Renal cortical epithelial cell (primary cell): ENCODE data around the gene LZTR1. TPM values are rescaled to one million over a fixed set of nuclear protein-coding genes. Genes with fewer than 3 reads are reported as not detected.
A peak's percentile ranks its signal among the peaks of the same experiment; 100 is the strongest.

ENCODE experiments used
- DNase-seq: peaks from one replicate; pipeline ENCODE4 v3.0.0-alpha.2; 2011; ENCODE audit warnings: low read depth
- total RNA-seq: library from RNA; depleted of rRNA; stranded (reverse); fragments of >200 nt; gene quantifications from 2 replicates; pipeline ENCODE4 v1.2.3, GENCODE V29; 2014

LZTR1 gene
- total RNA-seq, 1 donor from 2014 or later = 63.5 TPM

DNA sequence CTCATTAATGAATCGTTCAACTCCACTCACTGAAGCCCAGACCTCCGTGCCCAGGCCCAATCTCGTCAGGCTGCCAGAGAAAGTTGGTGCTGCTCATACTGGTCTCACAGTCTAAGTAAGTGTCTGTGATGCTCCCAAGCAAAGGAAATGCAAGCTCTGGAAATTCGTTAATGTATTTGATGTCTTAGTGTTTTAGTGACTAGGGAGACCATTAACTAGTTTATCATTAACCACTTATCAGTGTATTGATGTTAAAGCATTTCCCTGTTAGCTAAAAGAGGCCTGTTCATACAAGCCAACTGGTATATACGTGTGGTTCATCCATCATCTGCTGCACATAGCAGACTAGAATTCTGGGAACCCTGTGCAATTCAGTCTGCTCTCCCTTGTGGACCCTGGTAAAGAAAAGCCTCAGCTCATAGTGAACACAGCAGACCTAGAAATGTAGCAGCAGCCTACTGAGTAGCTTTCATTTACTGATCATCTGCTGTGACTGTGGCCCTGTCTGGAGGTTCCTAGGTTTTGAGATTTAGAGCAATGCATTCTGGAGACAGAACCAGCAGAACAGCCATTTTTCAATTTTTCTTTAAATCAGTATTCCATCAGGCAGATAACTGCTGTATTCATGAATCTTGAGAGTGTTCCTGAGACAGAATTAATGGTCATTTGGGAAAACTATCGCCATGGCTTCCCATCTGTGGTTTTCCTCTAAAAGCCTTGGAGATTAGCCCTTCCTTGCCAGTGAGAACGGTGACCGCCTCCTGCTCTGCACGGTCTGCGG is 30.8 kb upstream of the LZTR1 start:
- peak; percentile 64 for DNase-seq

DNA sequence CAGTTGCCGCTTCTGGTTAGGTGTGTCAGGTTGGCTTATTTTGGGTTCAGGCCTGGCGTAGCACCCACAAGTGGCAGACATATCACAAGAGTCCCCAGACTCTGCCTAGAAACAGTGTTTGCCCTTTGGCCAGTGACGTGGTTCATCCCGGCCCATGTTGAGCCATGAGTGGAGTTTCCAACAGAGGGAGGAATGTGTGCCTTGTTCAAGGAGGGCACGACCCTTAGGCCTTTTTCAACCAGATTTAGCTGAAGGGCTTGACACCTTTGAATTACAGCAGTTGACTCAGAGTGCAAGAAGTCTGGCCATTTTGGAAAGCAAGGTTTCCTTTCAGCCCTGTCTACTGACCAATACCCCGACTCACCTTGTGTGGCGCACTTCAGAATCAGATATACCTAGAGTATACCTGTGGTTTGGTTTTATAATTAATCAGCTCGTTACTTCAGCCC is 30.1 kb upstream of the LZTR1 start:
- DNase-seq = peak; percentile 38

DNA sequence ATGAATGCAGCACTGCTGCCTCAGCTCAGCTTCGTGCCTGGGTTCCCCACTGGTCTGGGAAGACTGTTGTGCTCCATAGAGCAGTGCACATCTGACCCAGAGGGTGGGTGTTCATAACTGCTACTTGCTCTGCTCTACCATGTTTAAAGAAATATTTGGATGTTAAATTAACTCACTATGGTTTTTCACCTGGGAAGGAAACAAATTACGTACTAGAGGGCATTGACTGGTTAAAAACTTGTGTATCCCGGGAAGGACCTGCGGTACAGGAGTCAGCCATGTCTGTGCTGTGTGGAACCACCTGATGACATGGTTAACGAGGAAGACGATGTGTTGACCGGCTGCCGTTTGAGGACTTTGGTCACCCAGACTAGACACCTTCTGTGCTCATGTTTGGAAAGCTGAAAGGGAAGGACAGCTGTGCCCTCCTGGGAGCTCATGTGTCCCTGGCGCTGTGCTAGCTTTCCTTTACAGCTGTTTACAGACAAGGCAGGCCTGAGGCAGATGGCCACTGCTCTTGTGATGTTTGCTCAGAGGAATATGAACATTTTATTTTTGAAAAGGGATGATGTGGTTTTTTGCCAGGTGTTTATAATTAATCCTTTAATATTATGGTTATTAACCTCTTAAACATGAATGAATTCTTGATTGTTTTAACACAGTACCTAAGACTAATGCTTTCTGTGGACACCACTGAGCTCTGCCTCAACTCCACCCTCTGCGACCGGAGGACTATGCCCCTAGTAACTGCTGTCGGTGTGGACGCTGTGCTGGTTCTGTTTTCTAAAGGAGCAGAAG is 29.4 kb upstream of the LZTR1 start:
- no peak for DNase-seq

DNA sequence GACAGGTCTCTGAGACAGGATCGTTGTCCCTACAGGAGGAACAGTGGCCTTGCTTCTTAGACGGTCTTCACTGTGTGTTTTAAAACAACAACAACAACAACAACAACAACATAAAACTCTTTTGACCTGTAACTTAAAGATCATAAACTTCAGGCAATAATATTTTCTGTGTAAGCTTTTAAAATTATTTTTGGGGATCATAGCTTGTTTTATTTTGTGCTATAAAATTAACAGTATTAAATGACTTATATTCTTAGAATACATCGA is 28.8 kb upstream of the LZTR1 start:
- no peak for DNase-seq

DNA sequence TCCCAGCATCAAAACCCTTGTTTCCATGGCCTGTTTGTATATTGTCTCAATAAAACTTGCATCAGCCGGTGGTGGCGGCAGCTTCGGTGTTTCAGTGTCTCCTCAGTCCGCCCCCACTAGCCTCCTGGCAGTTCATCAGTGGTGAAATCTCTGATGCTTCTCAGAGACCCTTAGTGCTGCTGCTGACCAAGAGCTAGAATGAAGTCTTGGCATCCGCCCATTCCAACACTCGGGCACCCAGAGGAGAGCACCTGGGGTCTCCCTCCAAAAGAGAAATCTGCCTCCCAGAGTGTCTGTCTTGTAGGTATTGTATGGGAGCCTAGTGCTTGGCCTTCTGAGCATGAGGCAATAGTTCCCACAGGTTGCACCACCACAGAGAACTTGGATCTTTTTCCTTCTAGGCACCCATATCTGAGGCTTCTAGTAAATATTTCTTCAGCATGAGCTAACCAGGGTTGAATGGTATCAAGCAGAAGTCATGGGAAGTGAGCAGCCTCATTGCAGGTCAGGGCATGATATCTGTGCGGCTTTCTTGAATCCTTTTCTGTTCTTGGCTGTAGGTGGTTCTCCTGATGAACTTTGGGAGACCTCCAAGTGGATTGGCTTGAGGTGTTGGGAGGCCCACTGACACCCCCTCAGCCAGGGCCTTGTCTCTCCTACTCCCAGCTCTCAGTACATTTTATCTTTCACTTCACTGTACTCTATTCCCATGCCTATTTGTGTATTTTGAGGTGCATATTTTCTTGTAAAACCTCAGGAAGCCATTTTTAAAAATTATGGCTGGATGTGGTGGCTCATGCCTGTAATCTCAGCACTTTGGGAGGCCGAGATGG is 28.2 kb upstream of the LZTR1 start:
- peak; percentile 78 for DNase-seq

DNA sequence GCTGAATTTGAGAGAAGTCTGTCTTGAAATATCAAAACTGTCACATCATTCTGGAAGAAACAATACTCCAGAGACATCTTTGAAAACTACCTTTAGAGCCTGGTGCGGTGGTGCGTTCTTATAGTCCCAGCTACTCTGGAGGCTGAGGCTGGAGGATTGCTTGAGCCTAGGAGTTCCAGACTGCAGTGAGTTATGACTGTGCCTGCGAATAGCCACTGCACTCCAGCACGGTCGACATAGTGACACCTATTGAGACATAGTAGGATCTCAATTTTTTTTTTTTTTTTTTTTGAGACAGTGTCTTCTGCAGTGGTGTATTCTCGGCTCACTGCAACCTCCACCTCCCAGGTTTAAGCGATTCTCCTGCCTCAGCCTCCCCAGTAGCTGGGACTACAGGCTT is 26.5 kb upstream of the LZTR1 start:
- DNase-seq = no peak

DNA sequence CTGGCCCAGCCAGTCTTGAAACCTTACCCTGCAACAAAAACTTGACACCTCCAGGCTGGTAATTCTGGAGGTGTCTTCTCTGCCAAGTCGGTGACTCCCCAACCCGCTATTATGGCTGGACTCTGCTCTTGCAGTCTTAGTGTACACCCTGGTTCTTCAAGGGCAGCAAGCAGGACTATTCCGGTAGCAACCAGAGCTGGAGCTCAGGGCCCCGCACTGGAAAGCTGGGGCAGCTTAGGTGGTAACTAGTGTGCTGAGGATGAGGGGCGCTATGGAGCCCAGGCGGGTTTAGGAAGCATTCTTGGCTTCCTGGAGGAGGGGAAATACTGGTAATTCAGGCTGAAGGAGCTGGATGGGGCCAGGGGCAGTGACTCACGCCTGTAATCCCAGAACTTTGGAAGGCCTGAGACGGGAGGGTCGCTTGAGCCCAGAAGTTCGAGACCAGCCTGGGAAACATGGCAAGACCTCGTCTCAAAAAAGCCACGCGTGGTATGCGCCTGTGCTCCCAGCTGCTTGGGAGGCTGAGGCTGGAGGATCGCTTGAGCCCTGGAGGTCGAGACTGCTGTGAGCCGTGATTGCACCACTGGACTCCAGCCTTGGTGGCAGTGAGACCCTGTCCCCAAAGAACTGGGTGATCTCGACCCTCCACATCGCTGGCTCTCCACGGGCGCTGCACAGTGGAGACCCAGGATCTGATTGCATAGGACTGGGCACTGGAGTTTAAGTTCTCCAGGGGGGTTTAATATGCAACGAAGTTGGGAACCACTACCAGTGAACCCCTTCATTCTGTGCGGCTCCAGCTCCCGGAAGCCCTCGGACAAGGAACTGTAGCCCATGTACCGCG is 25.6 kb upstream of the LZTR1 start:
- peak; percentile 64 for DNase-seq

DNA sequence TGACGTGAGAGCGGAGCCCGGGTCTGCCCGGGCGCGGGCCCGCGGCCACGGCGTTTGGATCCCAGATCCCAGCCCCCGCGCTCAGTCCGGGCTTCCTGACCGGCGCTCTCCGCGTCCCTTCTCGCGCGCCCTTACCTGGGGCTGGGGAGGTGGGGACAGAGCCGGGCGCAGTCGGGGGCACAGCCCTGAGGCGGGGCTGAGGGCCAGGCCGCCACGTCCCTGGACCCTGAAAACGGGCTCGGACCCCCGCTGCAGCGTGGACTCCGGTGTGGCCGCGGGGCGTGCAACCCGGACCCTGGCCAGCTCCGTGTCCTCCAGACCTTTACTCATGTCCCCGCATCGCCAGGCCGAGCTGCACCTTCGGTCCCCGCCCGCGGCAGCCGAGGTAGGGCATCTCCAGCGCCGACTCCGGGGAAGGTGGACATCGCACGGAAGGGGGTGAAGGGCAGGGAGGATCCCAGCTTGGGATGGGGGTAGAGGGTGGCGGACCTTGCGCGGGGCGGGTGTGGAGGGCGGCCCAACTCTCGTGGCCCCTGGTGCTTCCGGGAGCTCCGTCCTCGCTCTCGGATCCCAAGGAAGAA is 24.9 kb upstream of the LZTR1 start:
- DNase-seq = no peak

DNA sequence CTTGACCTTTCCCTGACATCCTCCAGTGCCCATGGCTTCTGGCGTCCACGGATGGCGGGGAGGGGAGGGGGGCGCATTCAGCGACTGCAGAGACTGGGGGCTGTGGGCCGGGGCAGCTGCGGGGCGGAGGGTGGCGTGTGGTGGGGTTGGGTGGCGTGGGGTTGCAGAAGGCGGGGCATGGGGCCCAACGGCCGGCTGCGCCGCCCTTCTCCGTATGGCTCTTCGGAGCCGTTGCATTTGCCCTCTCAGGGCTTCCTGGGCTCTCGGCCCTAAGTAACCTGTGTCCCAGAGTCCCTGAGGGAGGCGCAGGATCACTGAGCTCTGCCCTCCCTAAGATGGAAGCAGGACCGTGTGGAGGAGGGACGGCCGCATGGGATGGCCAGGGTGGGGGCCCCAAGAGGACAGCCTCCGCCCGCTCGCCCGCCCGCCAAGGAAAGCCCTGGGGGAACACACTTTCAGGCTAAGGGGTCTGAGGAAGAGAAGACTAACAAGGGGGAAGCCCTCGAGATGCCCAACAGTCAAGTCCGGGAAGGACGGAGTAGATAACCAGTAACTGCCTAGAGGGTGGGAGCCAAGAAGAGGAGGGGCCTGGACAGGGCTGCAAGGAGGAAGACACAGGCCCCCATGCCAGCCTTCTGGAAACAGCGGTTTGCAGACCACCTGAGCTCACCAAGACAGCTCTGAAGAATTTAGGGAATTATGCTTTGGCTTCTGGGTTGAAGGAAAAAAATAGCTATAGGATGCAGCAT is 24.2 kb upstream of the LZTR1 start:
- DNase-seq = no peak

DNA sequence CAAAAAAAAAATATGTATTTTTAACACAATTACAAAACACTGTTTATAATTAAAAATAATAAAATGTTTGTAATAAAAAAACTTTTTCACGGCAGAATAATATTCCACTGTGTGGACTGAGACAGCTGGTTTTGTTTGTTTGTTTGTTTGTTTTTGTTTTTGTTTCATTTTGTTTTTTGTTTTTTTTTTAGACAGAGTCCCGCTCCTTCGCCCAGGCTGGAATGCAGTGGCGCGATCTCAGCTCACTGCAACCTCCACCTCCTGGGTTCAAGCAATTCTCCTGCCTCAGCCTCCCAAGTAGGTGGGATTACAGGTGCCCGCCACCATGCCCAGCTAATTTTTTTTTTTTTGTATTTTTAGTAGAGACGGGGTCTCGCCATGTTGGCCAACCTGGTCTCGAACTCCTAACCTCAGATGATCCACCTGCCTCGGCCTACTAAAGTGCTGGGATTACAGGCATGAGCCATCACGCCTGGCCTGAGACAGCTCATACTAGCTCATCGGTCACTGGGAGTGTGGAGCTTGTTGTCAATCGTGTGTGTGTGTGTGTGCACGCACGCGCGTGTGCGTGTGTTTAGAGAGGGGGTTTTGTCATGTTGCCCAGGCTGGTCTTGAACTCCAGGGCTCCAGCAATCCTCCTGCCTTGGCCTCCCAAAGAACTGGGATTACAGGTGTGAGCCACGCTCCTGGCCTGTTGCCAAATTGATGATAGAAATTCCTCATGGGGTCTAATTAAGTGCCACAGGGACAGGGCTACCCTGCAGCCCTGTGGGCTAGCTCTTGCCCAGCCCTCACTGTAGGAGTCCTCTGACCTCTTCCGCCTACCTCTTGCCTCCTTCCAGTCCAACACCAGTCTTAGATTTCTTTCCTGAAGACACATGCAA is 22.3 kb upstream of the LZTR1 start:
- DNase-seq = no peak

DNA sequence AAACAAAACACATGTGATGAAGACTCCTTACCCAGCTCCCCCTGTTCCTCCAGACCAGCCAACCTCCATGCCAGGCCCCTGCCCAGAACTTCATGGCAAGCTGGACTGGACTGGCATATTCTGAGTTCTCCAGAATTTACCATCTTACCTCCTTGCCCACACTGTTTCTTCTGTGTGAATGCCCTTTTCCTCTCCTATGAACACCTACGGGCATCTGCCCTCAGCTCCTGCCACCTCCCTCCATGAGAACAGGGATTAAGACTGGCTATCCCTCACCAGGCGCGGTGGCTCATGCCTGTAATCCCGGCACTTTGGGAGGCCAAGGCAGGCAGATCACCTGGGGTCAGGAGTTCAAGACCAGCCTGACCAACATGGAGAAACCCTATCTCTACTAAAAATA is 21.5 kb upstream of the LZTR1 start:
- DNase-seq = no peak

DNA sequence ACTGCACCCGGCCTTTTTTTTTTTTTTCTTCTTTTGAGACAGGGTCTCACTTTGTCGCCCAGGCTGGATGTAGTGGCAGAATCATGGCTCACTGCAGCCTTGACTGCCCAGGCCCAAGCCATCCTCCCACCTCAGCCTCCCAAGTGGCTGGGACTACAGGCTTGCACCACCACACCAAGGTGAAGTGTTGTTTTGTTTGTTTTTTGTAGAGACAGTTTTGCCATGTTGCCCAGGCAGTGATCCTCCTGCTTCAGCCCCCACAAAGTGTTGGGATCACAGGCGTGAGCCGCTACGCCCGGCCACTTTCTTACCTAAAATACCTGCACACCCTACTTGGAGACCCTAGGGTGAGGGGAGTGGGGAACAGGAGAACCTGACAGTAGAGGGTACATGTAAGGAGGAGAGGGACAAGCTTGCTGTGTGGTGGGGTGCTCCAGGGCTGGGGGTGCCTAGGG is 19.6 kb upstream of the LZTR1 start:
- DNase-seq = no peak

DNA sequence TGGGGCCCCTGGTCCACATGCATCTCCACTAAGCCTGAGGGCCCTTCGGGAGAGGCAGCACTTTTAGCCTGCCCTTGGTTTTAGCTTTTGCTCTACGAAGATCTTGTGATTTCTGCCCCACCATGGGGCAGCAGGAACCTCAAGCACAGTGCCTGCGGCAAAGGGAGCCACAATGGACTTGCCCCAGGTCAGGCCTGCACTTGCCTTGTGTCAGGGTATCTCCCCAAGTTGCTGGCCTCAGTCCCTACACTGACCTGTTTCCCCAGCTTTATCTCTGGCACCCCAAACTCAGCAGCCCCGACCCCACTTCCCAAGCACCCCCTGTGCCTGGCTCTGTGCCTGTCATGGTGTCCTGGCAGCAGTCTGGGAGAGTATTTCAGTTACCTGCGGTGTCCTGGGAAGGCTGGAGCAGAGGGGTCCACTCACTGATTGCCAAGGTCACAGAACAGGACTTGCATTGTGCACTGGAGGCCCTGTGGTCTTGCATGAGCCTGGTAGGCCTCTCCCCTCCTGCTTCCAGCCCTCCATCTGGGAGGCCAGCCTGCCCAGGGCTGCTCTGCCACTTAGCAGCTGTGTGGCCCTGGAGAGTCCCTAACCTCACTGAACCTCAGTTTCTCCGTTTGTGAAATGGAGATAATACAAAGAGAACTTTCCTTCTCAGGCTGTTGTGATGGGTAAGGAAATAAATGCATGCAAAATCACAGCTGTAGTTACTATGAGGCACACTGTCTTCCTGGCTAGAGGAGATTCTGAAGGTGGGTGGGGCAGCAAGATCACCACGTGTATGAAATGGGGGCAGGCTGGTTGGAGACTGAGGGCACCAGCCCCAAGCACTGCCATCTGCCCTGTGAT is 18.7 kb upstream of the LZTR1 start:
- DNase-seq = no peak

DNA sequence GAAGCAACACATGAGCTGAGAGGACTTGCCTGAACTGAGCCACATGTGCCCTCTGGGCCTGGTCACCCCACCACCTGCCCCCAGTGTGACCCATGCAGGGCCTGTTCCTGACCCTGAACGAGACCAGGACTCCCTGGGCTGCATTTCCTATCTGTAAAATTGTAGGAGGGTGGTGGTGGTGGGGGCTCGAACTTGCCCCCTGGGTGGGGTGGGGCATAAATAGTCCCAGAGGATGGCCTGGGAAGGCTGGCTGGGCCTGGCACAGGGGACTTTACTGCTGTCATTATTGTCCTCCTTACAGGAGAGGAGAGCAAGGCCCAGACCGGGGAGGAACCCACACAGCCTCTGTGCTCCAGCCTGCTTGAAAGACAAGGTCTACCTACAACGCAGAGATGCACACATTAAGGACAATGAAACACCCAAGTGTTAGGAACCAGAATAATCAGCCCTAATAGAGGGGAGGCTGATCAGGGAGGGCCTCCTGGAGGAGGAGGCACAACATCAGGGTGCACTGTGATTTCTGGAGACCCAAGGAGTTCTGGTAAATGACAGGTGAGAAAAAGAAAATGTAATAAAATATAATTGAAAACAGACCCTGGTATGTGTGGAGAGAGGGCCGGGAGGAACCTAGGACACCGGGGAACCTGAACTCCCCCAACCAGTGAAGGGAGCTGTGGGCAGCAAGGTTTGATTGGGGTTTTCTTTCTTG is 17.9 kb upstream of the LZTR1 start:
- no peak for DNase-seq

DNA sequence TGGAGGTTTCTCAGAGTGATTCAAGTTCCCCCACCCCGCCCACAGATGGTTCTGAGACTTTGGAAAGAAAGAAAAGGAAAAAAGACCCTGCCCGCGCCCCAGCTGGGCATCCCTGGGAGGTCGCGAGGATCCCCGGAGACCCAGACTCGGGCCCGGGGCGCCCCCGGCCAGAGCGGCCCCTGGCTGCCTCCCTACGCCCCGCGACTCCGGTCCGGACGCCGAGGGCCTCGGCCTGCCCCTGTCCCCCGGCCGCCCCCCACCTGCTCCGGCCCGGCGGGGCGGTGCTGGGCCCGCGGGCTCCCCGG is 17.3 kb upstream of the LZTR1 start:
- DNase-seq = no peak

DNA sequence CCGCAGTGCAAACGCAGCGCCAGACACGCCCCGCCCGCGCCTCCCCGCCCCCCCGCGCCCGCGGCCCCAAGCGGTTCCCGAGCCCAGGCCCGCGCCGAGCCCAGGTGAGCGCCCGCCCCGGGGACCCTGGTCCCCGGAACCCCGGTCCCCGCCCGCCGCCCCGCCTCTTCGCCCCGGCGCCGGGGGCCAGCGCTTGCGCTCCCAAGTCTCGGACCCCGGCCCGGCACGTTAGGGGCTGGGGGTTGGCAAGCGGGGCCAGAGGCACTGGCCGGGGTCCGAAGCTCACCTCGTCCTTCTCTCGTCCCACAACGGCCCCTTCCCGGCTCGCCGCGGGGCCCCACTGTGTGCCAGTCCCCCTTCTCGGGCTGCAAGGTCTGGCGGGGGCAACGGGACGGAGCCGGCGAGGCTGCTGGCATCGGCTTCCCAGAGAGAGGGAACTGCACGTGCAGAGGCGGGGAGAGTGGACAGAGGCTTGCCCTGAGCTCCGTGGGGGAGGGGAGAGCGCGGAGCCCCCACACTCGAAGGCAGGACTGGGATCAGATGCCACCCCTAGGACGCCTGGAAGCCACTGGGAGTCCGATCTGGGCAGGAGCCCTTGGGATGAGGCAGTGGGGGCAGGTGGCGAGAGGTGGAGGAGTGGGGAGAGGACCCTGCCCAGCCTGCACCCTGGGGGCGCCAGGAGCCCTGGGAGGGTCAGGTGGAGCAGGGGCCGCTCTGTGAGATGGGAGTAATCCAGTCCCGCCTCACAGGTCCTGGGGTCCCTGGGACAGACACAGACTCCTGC is 16.8 kb upstream of the LZTR1 start:
- no peak for DNase-seq
